IMR-90 (cell line): ENCODE measurements around the gene GPX3. TPM values are rescaled to one million over a fixed set of nuclear protein-coding genes. Genes with fewer than 3 reads are reported as not detected.

Experiments
- ATAC-seq: fragments of 200-7000 bp; cut with Tn5 transposase; 2 replicates; pipeline ENCODE4 v1.9.1; 2020; ENCODE audit warnings: low read depth, mild to moderate bottlenecking, moderate library complexity
- BruUV-seq: library from RNA; stranded (reverse); fragments of 400-500 nt; replicated peaks from 2 replicates; lab custom pipeline; 2021; lab: Mats Ljungman, UMichigan
- CTCF ChIA-PET: fragments of 300-600 bp; formaldehyde crosslinking; extraction: SDS; loops from one replicate; lab custom pipeline; 2021; ENCODE audit warnings: antibody characterized with exemption; lab: Yijun Ruan, JAX
- POLR2A ChIA-PET: fragments of 300-600 bp; sonication (Branson Sonifier 250); formaldehyde crosslinking; loops from one replicate; lab custom pipeline; 2022; ENCODE audit warnings: antibody characterized with exemption; ENCODE audit not compliant: unreplicated experiment; lab: Charles Lee
- DNase-seq: peaks from one replicate; pipeline ENCODE4 v3.0.0; 2013
- H2AFZ ChIP-seq: replicated peaks from 2 replicates; pipeline ENCODE3; 2013; ENCODE audit warnings: low read length, mild to moderate bottlenecking; ENCODE audit not compliant: poor library complexity
- H2AK5ac ChIP-seq: 2 replicates; pipeline ENCODE4 v1.6.1; 2013; ENCODE audit warnings: low read depth, low read length, inconsistent platforms
- H2AK9ac ChIP-seq: replicated peaks from 2 replicates; pipeline ENCODE3; 2013; ENCODE audit warnings: mild to moderate bottlenecking, low read depth, low read length, moderate library complexity; ENCODE audit not compliant: poor library complexity
- H2BK120ac ChIP-seq: 2 replicates; pipeline ENCODE4 v1.6.1; 2013; ENCODE audit warnings: low read depth, low read length, inconsistent platforms
- H2BK15ac ChIP-seq: 3 replicates; pipeline ENCODE4 v1.6.1; 2013; ENCODE audit warnings: low read depth, low read length, inconsistent platforms
- H2BK20ac ChIP-seq: 2 replicates; pipeline ENCODE4 v1.6.1; 2013; ENCODE audit warnings: low read depth, mild to moderate bottlenecking, inconsistent platforms, low read length, moderate library complexity
- H2BK5ac ChIP-seq: 2 replicates; pipeline ENCODE4 v1.6.1; 2013; ENCODE audit warnings: mild to moderate bottlenecking, low read depth, low read length, inconsistent platforms; ENCODE audit not compliant: poor library complexity, severe bottlenecking
- H3K14ac ChIP-seq: replicated peaks from 2 replicates; pipeline ENCODE4 v1.6.1; 2013; ENCODE audit warnings: low read depth, low read length, inconsistent platforms
- H3K18ac ChIP-seq: 2 replicates; pipeline ENCODE4 v1.6.1; 2013; ENCODE audit warnings: low read depth, low read length, control low read depth
- H3K23ac ChIP-seq: 2 replicates; pipeline ENCODE4 v1.6.1; 2013; ENCODE audit warnings: low read depth, low read length, inconsistent platforms
- H3K27ac ChIP-seq: 2 replicates; pipeline ENCODE4 v1.5.1; 2013; ENCODE audit warnings: mild to moderate bottlenecking, control low read depth, low read length; ENCODE audit not compliant: insufficient read depth
- H3K27me3 ChIP-seq: 2 replicates; pipeline ENCODE4 v1.6.1; 2013; ENCODE audit warnings: low read length; ENCODE audit not compliant: control insufficient read depth, insufficient read depth
- H3K36me3 ChIP-seq: 2 replicates; pipeline ENCODE4 v1.6.1; 2013; ENCODE audit warnings: low read length, mixed read lengths; ENCODE audit not compliant: control insufficient read depth, insufficient read depth
- H3K4ac ChIP-seq: 2 replicates; pipeline ENCODE4 v1.6.1; 2013; ENCODE audit warnings: low read depth, low read length, inconsistent platforms
- H3K4me1 ChIP-seq: 2 replicates; pipeline ENCODE4 v1.6.1; 2013; ENCODE audit warnings: low read length, mixed read lengths; ENCODE audit not compliant: control insufficient read depth, insufficient read depth
- H3K4me2 ChIP-seq: 2 replicates; pipeline ENCODE4 v1.6.1; 2013; ENCODE audit warnings: low read depth, mild to moderate bottlenecking, control low read depth, low read length, moderate library complexity
- H3K4me3 ChIP-seq: 2 replicates; pipeline ENCODE4 v1.5.1; 2013; ENCODE audit warnings: low read depth, mild to moderate bottlenecking, control low read depth, low read length, moderate library complexity; ENCODE audit not compliant: insufficient read depth
- H3K56ac ChIP-seq: 2 replicates; pipeline ENCODE4 v1.6.1; 2013; ENCODE audit warnings: low read length, inconsistent platforms; ENCODE audit not compliant: insufficient read depth; ENCODE audit errors: extremely low read depth
- H3K79me1 ChIP-seq, 2 experiments: 2 replicates each; pipeline ENCODE4 v1.6.1; 2013; ENCODE audit warnings: low read length in 2 of 2, inconsistent platforms in 1 of 2, low read depth in 1 of 2
- H3K9ac ChIP-seq: 2 replicates; pipeline ENCODE4 v1.6.1; 2013; ENCODE audit warnings: low read depth, low read length, control low read depth
- H3K9me1 ChIP-seq: 2 replicates; pipeline ENCODE4 v1.6.1; 2013; ENCODE audit warnings: low read length, inconsistent platforms; ENCODE audit not compliant: insufficient read depth
- H3K9me3 ChIP-seq: 2 replicates; pipeline ENCODE4 v1.6.1; 2013; ENCODE audit warnings: low read length; ENCODE audit not compliant: control insufficient read depth, insufficient read depth
- H4K20me1 ChIP-seq: 2 replicates; pipeline ENCODE4 v1.6.1; 2013; ENCODE audit warnings: low read length, inconsistent platforms; ENCODE audit not compliant: insufficient read depth
- H4K5ac ChIP-seq: 2 replicates; pipeline ENCODE4 v1.6.1; 2013; ENCODE audit warnings: mild to moderate bottlenecking, low read depth, low read length, control low read depth
- H4K8ac ChIP-seq, 2 experiments: 2 replicates each; pipeline ENCODE4 v1.6.1; 2013; ENCODE audit warnings: low read depth in 2 of 2, low read length in 2 of 2, control low read depth in 1 of 2, inconsistent platforms in 1 of 2
- H4K91ac ChIP-seq: 2 replicates; pipeline ENCODE4 v1.6.1; 2013; ENCODE audit warnings: low read depth, low read length, inconsistent platforms; ENCODE audit not compliant: insufficient read depth
- BHLHE40 ChIP-seq: fragments of 150-350 bp; IDR thresholded peaks from 2 replicates; pipeline ENCODE4 v1.6.1; 2016; ENCODE audit warnings: mild to moderate bottlenecking, low read depth, low read length
- CEBPB ChIP-seq: IDR thresholded peaks from 2 replicates; pipeline ENCODE4 v1.6.1; 2012; ENCODE audit warnings: low read depth, low read length, improper control_type of control experiment
- CHD1 ChIP-seq: IDR thresholded peaks from 2 replicates; pipeline ENCODE4 v1.6.1; 2012; ENCODE audit warnings: low read depth, low read length, improper control_type of control experiment
- MAZ ChIP-seq: IDR thresholded peaks from 2 replicates; pipeline ENCODE4 v1.6.1; 2012; ENCODE audit warnings: low read depth, mild to moderate bottlenecking, low read length, improper control_type of control experiment, moderate library complexity, borderline replicate concordance
- MXI1 ChIP-seq: IDR thresholded peaks from 2 replicates; pipeline ENCODE4 v1.6.1; 2012; ENCODE audit warnings: low read depth, mild to moderate bottlenecking, low read length, moderate library complexity, borderline replicate concordance
- NFE2L2 ChIP-seq: fragments of 150-350 bp; IDR thresholded peaks from 2 replicates; pipeline ENCODE4 v1.6.1; 2016; ENCODE audit warnings: low read depth, mild to moderate bottlenecking, low read length
- RAD21 ChIP-seq: IDR thresholded peaks from 2 replicates; pipeline ENCODE4 v1.6.1; 2012; ENCODE audit warnings: low read length, improper control_type of control experiment
- RFX5 ChIP-seq: IDR thresholded peaks from 2 replicates; pipeline ENCODE4 v1.8.0; 2012; ENCODE audit warnings: low read depth, mild to moderate bottlenecking, low read length, moderate library complexity
- SMC3 ChIP-seq: fragments of 150-350 bp; IDR thresholded peaks from 2 replicates; pipeline ENCODE4 v1.6.1; 2016; ENCODE audit warnings: low read depth, mild to moderate bottlenecking, antibody characterized with exemption, low read length, moderate library complexity
- USF2 ChIP-seq: fragments of 150-350 bp; IDR thresholded peaks from 2 replicates; pipeline ENCODE4 v1.6.1; 2017; ENCODE audit warnings: mild to moderate bottlenecking, antibody characterized with exemption, low read length, low read depth
- WGBS, 2 experiments: methylation state at CpG; one replicate each; pipeline versions ENCODE4 v1.1.5 to v1.1.7; 2013; ENCODE audit warnings: missing lambda C conversion rate in 2 of 2; ENCODE audit not compliant: insufficient read length in 1 of 2; ENCODE audit errors: extremely low coverage in 2 of 2; 5-methylcytosine and 5-hydroxymethylcytosine counted together
- dilution Hi-C: fragments of 300-500 bp; cut with HindIII; formaldehyde crosslinking; loops from one replicate; pipeline ENCODE4 v1.14.3; 2018; ENCODE audit warnings: low sequenced_read_pairs; ENCODE audit not compliant: unreplicated experiment
- in situ Hi-C: fragments of 300-500 bp; cut with MboI; formaldehyde crosslinking; loops from 3 replicates; pipeline ENCODE4 v1.14.3; 2019; ENCODE audit warnings: low sequenced_read_pairs, inconsistent platforms, mixed read lengths
- intact Hi-C: fragments of 100-400 bp; cut with micrococcal nuclease; formaldehyde crosslinking; loops from 2 replicates; pipeline ENCODE4 v1.10.0; 2022
- polyA plus RNA-seq, 3 experiments: library from polyadenylated mRNA; depleted of rRNA; stranded (reverse); fragments of >200 nt; gene quantifications; 2 replicates each; pipeline ENCODE4 v1.2.3, GENCODE V29; 2012; ENCODE audit warnings: low replicate concordance in 1 of 3
- total RNA-seq: library from RNA; depleted of rRNA; stranded (reverse); fragments of >200 nt; gene quantifications from 2 replicates; pipeline ENCODE4 v1.2.3, GENCODE V29; 2012
- TF ChIP-seq, protein P1 (sequence below): conservative IDR thresholded peaks from 2 replicates; pipeline ENCODE4 v1.5.1; 2012; ENCODE audit warnings: mild to moderate bottlenecking, low read depth, low read length, improper control_type of control experiment

Gene GPX3
- total and polyA plus RNA-seq, 2 of the 4 experiments (the other 2 are of a cell fraction) = 0.36 to 1.0 TPM

DNA sequence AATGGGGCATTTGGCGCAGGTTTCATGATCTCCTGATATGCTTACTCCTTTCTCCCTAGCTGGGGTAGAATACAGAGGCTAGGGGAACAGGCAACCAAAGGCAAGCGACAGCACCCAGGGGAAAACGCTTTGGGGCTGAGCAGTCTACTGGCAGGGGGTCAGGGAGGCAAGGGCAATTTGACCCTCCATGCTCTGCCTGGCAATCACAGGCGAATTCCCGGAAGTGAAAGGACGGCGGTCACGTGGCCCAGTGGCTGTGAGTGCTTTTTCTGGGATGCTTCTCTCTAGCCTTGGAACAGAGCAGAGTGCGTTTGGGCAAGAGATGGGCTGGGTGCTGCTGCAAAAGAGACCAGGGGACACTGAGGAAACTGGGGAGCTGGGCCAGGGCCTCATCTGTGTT, 5.7 kb downstream of the GPX3 start:
- TF ChIP-seq CEBPB = no peak
- TF ChIP-seq USF2 = no peak
- TF ChIP-seq RFX5 = no peak
- TF ChIP-seq, protein P1, sequence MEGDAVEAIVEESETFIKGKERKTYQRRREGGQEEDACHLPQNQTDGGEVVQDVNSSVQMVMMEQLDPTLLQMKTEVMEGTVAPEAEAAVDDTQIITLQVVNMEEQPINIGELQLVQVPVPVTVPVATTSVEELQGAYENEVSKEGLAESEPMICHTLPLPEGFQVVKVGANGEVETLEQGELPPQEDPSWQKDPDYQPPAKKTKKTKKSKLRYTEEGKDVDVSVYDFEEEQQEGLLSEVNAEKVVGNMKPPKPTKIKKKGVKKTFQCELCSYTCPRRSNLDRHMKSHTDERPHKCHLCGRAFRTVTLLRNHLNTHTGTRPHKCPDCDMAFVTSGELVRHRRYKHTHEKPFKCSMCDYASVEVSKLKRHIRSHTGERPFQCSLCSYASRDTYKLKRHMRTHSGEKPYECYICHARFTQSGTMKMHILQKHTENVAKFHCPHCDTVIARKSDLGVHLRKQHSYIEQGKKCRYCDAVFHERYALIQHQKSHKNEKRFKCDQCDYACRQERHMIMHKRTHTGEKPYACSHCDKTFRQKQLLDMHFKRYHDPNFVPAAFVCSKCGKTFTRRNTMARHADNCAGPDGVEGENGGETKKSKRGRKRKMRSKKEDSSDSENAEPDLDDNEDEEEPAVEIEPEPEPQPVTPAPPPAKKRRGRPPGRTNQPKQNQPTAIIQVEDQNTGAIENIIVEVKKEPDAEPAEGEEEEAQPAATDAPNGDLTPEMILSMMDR = no peak
- TF ChIP-seq NFE2L2 = no peak
- TF ChIP-seq CHD1 = no peak
- TF ChIP-seq SMC3 = no peak
- TF ChIP-seq MAZ = no peak
- TF ChIP-seq BHLHE40 = no peak
- TF ChIP-seq MXI1 = no peak
- no peak for TF ChIP-seq RAD21
- no peak overlapping the region for H3K23ac ChIP-seq
- in situ Hi-C loops = no loop called here
- no peaks in the 10 kb centered on the region; the same call in 1 of the 2 replicates for H4K20me1 ChIP-seq
- no peak overlapping the region for H3K4me2 ChIP-seq
- no peak overlapping the region for H4K91ac ChIP-seq
- H2BK5ac ChIP-seq = no peak overlapping the region
- no peak overlapping the region for H2AK9ac ChIP-seq
- H3K4me1 ChIP-seq = peaks cover 4% of the 10 kb centered on the region; the same call in 1 of the 2 replicates
- no peaks in the 10 kb centered on the region; the same call in 1 of the 2 replicates for H3K27me3 ChIP-seq
- POLR2A ChIA-PET = no interaction called here
- no peak for DNase-seq
- no peak overlapping the region for H3K56ac ChIP-seq
- no peak overlapping the region for H2BK15ac ChIP-seq
- no peak overlapping the region for H2BK120ac ChIP-seq
- no peaks in the 10 kb centered on the region for H3K9me3 ChIP-seq
- dilution Hi-C loops = no loop called here
- WGBS, 2 experiments = 90% methylated on average over 7 of the region's 9 CpGs; no CpG with 5 or more reads in 1 of the 2 experiments
- no peak overlapping the region for H2AFZ ChIP-seq
- H3K79me1 ChIP-seq = peaks cover 0 to 1% of the 10 kb centered on the region in 2 experiments; a peak in 1 of 4 replicates
- H4K8ac ChIP-seq = no peak overlapping the region
- H3K9ac ChIP-seq = no peak overlapping the region
- no peak overlapping the region for H3K4me3 ChIP-seq
- H3K27ac ChIP-seq = no peak overlapping the region
- H3K14ac ChIP-seq = no peak overlapping the region
- peaks cover 29% of the 10 kb centered on the region for H3K36me3 ChIP-seq
- no peak overlapping the region for H2AK5ac ChIP-seq
- H2BK20ac ChIP-seq = no peak overlapping the region
- H3K4ac ChIP-seq = no peak overlapping the region
- no peak overlapping the region for H4K5ac ChIP-seq
- CTCF ChIA-PET = interaction anchor here (0.6 kb wide), 1 partner anchor 574 kb away, joined by 3 read pairs; no protein-coding TSS in a partner anchor
- intact Hi-C loops = no loop called here
- no peak for ATAC-seq
- no peak overlapping the region for H3K18ac ChIP-seq
- peaks cover 15% of the 10 kb centered on the region for H3K9me1 ChIP-seq
- BruUV-seq = no TSS peak
